ENCODE measurements around the gene CH25H.

- TF ChIP-seq POLR2AphosphoS5 (IDR thresholded peaks at IDR 0.05; ENCODE audit: borderline replicate concordance, low read depth, low read length) (no peak), EZH2 (IDR thresholded peaks at IDR 0.05) (no peak), FOXP2 (optimal IDR thresholded peaks at IDR 0.05; ENCODE audit: control extremely low read depth, extremely low read length, insufficient read depth) (no peak)
Observed at GRCh38 chr10:89160339-89160738, 46.8 kb downstream of the CH25H start.
